DMS79 treated with DMSO at 0.1 percent for 48 hours (cell line): Measurements from ENCODE around the gene MRC2.

Source experiments
- DNase-seq: peaks from one replicate; lab custom pipeline; 2025; lab: John Stamatoyannopoulos, UW

MRC2 gene

GRCh38 chr17:62720126-62720850, 92.8 kb downstream of the MRC2 start:
- no peak for DNase-seq

- no peak for DNase-seq
These were observed 95.2 kb downstream of the MRC2 start for GRCh38 chr17:62722625-62723024.

GRCh38 chr17:62723842-62724241, 96.4 kb downstream of the MRC2 start:
- DNase-seq: no peak

GRCh38 chr17:62724398-62725146, 97.1 kb downstream of the MRC2 start:
- no peak for DNase-seq

GRCh38 chr17:62725791-62726249, 98.3 kb downstream of the MRC2 start:
- DNase-seq: no peak

- no peak for DNase-seq
These were observed 100.6 kb downstream of the MRC2 start for GRCh38 chr17:62727916-62728672.

GRCh38 chr17:62732125-62732524, 104.7 kb downstream of the MRC2 start:
- no peak for DNase-seq

- DNase-seq: no peak
These were observed 107.7 kb downstream of the MRC2 start for GRCh38 chr17:62735044-62735651.

GRCh38 chr17:62737513-62737912, 110.0 kb downstream of the MRC2 start:
- no peak for DNase-seq

GRCh38 chr17:62738281-62738680, 110.8 kb downstream of the MRC2 start:
- DNase-seq: no peak

- DNase-seq: no peak
These were observed 112.3 kb downstream of the MRC2 start for GRCh38 chr17:62739645-62740388.

- DNase-seq: no peak
These were observed 113.8 kb downstream of the MRC2 start for GRCh38 chr17:62741290-62741689.
